Neural progenitor cell (in vitro differentiated cells): ENCODE measurements around the gene PDCD2L. TPM values are rescaled to one million over a fixed set of nuclear protein-coding genes. Genes with fewer than 3 reads are reported as not detected.

Experiments used
- DNase-seq: peaks from one replicate; pipeline ENCODE4 v3.0.0-alpha.2; 2016; ENCODE audit warnings: low spot score
- H2AFZ ChIP-seq: fragments of 200-600 bp; sonication (generic); replicated peaks from 2 replicates; pipeline ENCODE4 v1.6.1; 2016; ENCODE audit warnings: antibody characterized with exemption
- H3F3A ChIP-seq: fragments of 200-600 bp; sonication (generic); 2 replicates; pipeline ENCODE4 v1.6.1; 2016; ENCODE audit warnings: antibody characterized with exemption, low read depth
- H3K27ac ChIP-seq: fragments of 200-600 bp; sonication (generic); 2 replicates; pipeline ENCODE4 v1.5.1; 2016; ENCODE audit warnings: mild to moderate bottlenecking
- H3K27me3 ChIP-seq: fragments of 200-600 bp; sonication (generic); 2 replicates; pipeline ENCODE4 v1.6.1; 2016; ENCODE audit warnings: mild to moderate bottlenecking, moderate library complexity
- H3K36me3 ChIP-seq: fragments of 200-600 bp; sonication (generic); 2 replicates; pipeline ENCODE4 v1.5.1; 2016
- H3K4me1 ChIP-seq: fragments of 200-600 bp; sonication (generic); 2 replicates; pipeline ENCODE4 v1.6.1; 2016; ENCODE audit warnings: mixed run types
- H3K4me2 ChIP-seq: fragments of 200-600 bp; sonication (generic); 2 replicates; pipeline ENCODE4 v1.6.1; 2016
- H3K4me3 ChIP-seq: fragments of 200-600 bp; sonication (generic); 2 replicates; pipeline ENCODE4 v1.5.1; 2016
- H3K79me2 ChIP-seq: fragments of 200-600 bp; sonication (generic); 2 replicates; pipeline ENCODE4 v1.6.1; 2016; ENCODE audit warnings: low read depth
- H3K9ac ChIP-seq: fragments of 200-600 bp; sonication (generic); 2 replicates; pipeline ENCODE4 v1.6.1; 2016
- H3K9me3 ChIP-seq: fragments of 200-600 bp; sonication (generic); 2 replicates; pipeline ENCODE4 v1.5.1; 2016; ENCODE audit warnings: low read depth
- H4K20me1 ChIP-seq: fragments of 200-600 bp; sonication (generic); 2 replicates; pipeline ENCODE4 v1.6.1; 2016; ENCODE audit warnings: low read depth
- H3K27ac Mint-ChIP-seq: 3 replicates; pipeline ENCODE4 v1.8.0; 2021; ENCODE audit warnings: mixed read lengths
- H3K27me3 Mint-ChIP-seq: 2 replicates; pipeline ENCODE4 v1.8.0; 2022; ENCODE audit warnings: low read depth, mild to moderate bottlenecking, inconsistent platforms, moderate library complexity, mixed read lengths; ENCODE audit not compliant: insufficient read depth
- H3K36me3 Mint-ChIP-seq: 3 replicates; pipeline ENCODE4 v1.8.0; 2021; ENCODE audit warnings: mixed read lengths
- H3K4me1 Mint-ChIP-seq: 3 replicates; pipeline ENCODE4 v1.8.0; 2021; ENCODE audit warnings: mixed read lengths
- H3K4me3 Mint-ChIP-seq: 3 replicates; pipeline ENCODE4 v1.8.0; 2021; ENCODE audit warnings: mild to moderate bottlenecking, moderate library complexity, mixed read lengths
- H3K9me3 Mint-ChIP-seq: 3 replicates; pipeline ENCODE4 v1.8.0; 2020; ENCODE audit warnings: mixed read lengths
- CTCF ChIP-seq: fragments of 200-600 bp; sonication (generic); IDR thresholded peaks from 2 replicates; pipeline ENCODE4 v1.5.1; 2017; ENCODE audit warnings: antibody characterized with exemption, mild to moderate bottlenecking
- EZH2 ChIP-seq: fragments of 200-600 bp; sonication (generic); IDR thresholded peaks from 2 replicates; pipeline ENCODE4 v1.6.1; 2017; ENCODE audit warnings: antibody characterized with exemption, mild to moderate bottlenecking, moderate library complexity
- EZH2phosphoT487 ChIP-seq: fragments of 200-600 bp; sonication (generic); IDR thresholded peaks from 2 replicates; pipeline ENCODE4 v1.6.1; 2017; ENCODE audit warnings: antibody characterized with exemption
- total RNA-seq: library from RNA; depleted of rRNA; stranded (reverse); fragments of >200 nt; gene quantifications from 2 replicates; pipeline ENCODE4 v1.2.3, GENCODE V29; 2015; ENCODE audit warnings: low replicate concordance

Gene PDCD2L
- total RNA-seq, 1 donor from 2014 or later: 15.2 TPM

- no peak for TF ChIP-seq CTCF
- no peak for TF ChIP-seq EZH2phosphoT487
- no peak for TF ChIP-seq EZH2
- no peak overlapping the region for H2AFZ ChIP-seq
- DNase-seq: no peak
- H3K79me2 ChIP-seq: no peaks in the 10 kb centered on the region
- no peaks in the 10 kb centered on the region for H3K9me3 ChIP-seq
- H3K36me3 ChIP-seq: peaks cover 4% of the 10 kb centered on the region
- no peak overlapping the region for H3K9ac ChIP-seq
- H3F3A ChIP-seq: peaks cover 12% of the 10 kb centered on the region
- H3K4me3 ChIP-seq: no peak overlapping the region
- H3K9me3 Mint-ChIP-seq: no peaks in the 10 kb centered on the region
- H3K27me3 Mint-ChIP-seq: peaks cover 5% of the 10 kb centered on the region
- H3K4me2 ChIP-seq: no peak overlapping the region
- no peak overlapping the region for H3K4me3 Mint-ChIP-seq
- H3K27ac ChIP-seq: no peak overlapping the region
- peaks cover 6% of the 10 kb centered on the region for H4K20me1 ChIP-seq
- peaks cover 18% of the 10 kb centered on the region for H3K36me3 Mint-ChIP-seq
- no peaks in the 10 kb centered on the region for H3K4me1 ChIP-seq
- no peaks in the 10 kb centered on the region for H3K4me1 Mint-ChIP-seq
- H3K27me3 ChIP-seq: no peaks in the 10 kb centered on the region
- no peak overlapping the region for H3K27ac Mint-ChIP-seq
Observed at GRCh38 chr19:34474233-34474989, 70.2 kb downstream of the PDCD2L start.

- Histone ChIP-seq H3K4me2 (no peak overlapping the region), H3K4me1 (peaks cover 3% of the 10 kb centered on the region), H3K36me3 (peaks cover 4% of the 10 kb centered on the region), H3F3A (peaks cover 18% of the 10 kb centered on the region), H3K27ac (no peak overlapping the region), H2AFZ (no peak overlapping the region), H3K4me3 (no peak overlapping the region), H4K20me1 (peaks cover 6% of the 10 kb centered on the region), H3K9ac (no peak overlapping the region), H3K27me3 (peaks cover 6% of the 10 kb centered on the region), H3K79me2 (no peaks in the 10 kb centered on the region), H3K9me3 (no peaks in the 10 kb centered on the region)
- Mint-ChIP-seq H3K4me3 (no peak overlapping the region), H3K36me3 (peaks cover 16% of the 10 kb centered on the region), H3K27ac (no peak overlapping the region), H3K4me1 (no peaks in the 10 kb centered on the region), H3K27me3 (peaks cover 5% of the 10 kb centered on the region), H3K9me3 (no peaks in the 10 kb centered on the region)
- no peak for DNase-seq
- TF ChIP-seq EZH2: no peak
- no peak for TF ChIP-seq EZH2phosphoT487
- TF ChIP-seq CTCF: no peak
Observed at GRCh38 chr19:34475026-34475974, 71.1 kb downstream of the PDCD2L start.

Other genes starting within 250 kb of the PDCD2L start
- gene LSM14A, start 231.9 kb upstream of the PDCD2L start, total RNA-seq: 152 and 157 TPM in 2 replicates
- gene GARRE1, start 149.8 kb upstream of the PDCD2L start, total RNA-seq: 27.7 and 69.8 TPM in 2 replicates
- 109 and 224 TPM in 2 replicates for gene GPI, start 39.2 kb upstream of the PDCD2L start, total RNA-seq
- 305 and 373 TPM in 2 replicates for gene UBA2, start 24.0 kb downstream of the PDCD2L start, total RNA-seq
- gene WTIP, start 77.4 kb downstream of the PDCD2L start, total RNA-seq: 28.2 and 35.4 TPM in 2 replicates